HG02763 (cell line): ENCODE results near the gene HEPACAM2.
A peak's percentile ranks its signal among the peaks of the same experiment; 100 is the strongest.

ENCODE experiments used
- ATAC-seq: cut with Tn5 transposase; IDR thresholded peaks from one replicate; pipeline ENCODE4 v1.9.1; 2021; ENCODE audit warnings: mild to moderate bottlenecking, moderate library complexity; ENCODE audit not compliant: unreplicated experiment

Gene HEPACAM2

DNA sequence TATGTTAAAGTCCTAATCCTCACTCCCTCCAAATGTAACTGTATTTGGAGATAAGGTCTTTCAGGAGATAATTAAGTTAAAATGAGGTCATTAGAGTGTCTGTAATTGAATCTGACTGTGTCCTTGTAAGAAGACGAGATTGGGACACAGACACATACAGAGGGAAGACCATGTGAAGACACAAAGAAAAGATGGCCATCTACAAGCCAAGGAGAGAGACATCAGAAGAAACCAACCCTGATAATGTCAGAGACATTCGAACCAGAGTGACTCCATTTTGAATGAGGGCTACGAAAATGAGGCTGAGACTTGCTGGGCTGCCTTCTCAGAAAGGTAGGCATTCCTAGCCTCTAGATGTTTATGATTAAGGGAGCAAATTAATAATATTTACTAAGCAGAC, 77.5 kb downstream of the HEPACAM2 start:
- no peak for ATAC-seq

DNA sequence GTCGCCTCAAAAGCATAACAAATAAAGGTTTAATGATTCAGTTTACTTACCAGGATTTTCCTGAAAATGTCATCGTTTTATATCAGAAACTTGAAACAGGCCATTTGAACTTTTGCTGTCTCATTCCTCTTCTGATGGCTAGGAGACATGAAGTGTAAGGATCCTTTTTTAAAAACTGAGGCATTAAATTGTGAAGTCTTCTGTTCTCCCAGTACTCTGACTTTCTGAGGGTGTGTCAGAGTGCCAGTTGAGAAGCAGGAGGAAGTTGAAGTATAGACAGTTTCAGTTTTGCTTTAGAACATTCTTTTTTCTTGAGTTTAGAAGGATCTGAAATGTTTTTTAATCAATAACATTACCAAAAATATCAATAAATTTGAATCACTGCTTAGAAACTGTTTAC, 78.1 kb downstream of the HEPACAM2 start, which contains the start of gene SAMD9L:
TSS of gene SAMD9L (minus strand) at position 242 of the 400 bp plus-strand sequence. CDS start 12,414 bp downstream, outside the sequence.
- peak; percentile 51 for ATAC-seq

DNA sequence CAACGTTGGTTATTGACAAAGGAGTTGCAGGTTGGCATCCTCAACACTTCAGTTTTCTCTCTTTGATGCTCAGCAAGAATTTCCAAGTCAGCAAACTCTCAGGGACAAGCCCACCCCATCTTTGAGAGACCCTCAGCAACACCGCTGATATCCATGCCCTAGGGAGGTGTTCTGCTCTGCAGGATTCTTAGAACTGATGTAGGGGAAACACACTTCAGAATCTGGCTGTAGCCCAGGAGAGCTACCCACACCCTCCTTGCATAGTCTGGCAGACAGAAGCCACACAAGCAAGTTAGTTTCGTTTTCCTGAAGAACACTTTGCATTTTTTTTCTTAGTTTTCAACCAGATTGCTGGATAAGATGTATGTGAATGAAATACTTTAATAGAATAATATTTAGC, 78.9 kb downstream of the HEPACAM2 start:
- peak; percentile 83 for ATAC-seq

DNA sequence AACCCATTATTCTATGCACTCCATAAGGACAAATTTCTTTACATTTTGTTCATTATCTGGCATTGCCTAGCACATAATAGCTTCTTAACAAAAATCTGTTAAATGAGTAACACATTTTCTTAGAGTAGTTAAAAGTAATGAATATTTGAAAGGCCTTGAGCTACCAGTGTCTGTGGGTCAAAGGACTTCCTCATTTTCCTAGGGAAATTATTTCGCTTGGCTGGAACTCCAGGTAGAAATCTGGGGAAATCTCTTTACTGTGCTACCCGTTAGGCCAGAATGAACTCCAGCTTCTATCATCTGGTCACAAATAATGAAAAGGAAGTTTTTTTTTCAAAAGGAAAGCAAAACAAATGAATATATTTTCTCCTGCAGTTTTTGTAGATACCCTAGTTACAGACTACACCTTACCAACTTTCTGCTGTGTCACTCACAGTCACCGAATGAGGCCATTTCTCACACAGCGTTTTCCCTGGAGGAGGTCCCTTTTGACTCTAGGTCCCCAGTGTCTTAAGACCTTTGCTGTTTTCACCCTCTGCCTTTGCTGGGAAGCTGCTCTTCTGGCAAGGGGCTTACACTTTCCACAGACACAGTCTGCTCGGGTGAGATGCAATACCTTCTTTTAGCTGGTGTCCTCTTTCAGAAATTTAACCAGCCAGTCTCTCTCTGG, 79.7 kb downstream of the HEPACAM2 start:
- no peak for ATAC-seq

DNA sequence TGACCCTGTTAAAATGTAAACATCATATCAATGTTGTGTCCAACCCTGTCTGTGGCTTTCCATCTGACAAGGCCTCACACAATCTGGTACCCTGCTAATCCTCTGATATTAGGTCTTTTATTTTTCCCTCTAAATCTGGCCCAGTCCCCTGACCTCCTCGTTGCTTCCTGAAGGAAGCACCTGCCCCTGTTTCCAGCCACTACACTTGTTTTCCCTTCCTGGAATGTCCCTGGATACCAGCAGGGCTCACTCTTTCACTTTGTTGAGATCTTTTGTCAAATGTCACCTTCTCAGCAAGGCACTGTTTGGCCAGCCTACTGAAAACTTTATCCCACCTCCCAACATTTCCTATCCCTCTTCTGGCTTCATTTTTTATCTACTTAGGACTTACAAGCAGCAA, 80.2 kb downstream of the HEPACAM2 start:
- ATAC-seq: no peak

DNA sequence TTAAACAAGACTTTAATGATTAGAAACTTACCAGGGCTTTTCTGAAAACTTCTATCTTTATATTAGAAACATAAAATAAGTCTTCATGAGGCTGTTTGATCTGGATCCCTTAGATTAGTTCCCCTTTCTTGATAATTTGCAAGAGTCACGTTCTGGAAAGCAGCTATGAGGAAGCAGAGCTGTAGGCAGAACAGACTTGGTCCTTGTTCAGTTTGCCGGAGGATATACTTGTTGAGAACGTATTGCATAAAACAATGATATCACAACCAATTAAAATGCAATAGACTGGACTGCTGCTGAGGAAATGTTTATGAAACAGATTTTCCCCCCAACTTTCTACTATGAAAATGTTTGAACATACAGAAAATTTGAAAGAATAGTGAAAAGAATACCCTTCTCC, 80.9 kb downstream of the HEPACAM2 start:
- no peak for ATAC-seq

DNA sequence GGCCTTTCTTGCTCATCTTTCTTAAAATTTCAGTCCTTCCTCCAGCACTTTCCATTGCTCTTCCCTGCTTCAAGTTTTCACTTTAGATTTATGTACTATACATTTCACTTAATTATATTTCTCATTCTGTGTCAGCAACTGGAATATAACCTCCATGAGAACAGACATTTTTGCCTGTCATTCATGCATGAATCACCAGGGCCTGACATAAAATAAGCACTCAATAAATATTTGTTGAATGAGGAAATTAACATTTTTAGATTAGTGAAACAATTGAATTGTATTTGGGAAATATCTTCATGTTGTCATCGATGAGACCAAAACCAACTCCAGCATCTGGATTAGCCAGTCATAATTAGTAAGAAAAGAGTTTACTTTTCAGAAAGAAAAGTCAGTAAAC, 84.1 kb downstream of the HEPACAM2 start:
- ATAC-seq: no peak

DNA sequence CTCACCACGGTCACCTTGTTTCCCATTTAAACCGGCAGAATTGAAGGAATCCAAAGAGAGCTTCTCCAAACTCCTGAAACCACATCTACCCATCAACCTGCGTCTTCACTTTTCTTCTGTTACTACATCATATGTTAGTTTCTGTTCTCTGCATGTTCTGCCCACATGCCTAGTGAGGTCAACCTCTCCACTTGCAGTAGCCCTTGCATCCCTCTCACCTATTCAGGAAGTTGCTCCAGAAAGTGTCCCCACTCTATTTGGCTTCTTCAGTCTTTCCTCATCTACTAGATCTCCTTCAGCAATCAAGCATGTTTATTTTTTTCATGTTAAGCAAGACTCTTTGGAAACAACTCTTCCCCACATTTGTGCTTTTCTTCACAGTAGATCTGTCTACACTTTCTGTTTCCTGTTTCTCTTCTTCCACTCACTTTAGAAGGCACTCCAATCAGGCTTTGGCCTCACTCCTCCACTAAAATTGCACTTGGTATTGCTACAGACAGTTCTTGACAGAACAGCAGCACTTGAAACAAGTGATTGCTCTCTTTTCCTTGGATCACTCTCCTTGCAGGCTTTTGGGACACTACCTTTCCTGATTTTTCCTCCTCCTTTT, 85.6 kb downstream of the HEPACAM2 start:
- ATAC-seq: no peak

DNA sequence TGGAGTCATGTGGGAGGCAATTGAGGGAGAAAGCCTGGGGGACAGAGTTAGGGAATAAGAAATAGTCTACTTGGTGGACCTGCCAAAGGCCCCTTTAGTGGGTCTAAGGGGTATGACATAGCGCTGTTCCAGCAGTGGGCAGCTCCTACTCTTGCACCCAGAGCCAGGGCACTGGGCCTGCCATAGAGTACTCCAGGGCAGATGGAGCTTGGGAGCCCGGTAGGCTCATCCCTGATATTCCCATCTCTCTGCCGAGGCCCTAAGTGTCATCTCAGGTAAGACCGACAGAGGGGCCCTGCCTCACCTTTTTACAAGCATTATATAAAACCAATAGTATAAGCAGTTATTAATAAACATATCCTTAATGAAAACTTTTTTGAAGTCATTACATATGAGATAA, 87.7 kb downstream of the HEPACAM2 start:
- no peak for ATAC-seq
